ENCODE measurements around the gene POU4F1.

The POU4F1 gene

GRCh38 chr13:78593652-78594455 lies 9.5 kb downstream of the POU4F1 start:
- FAIRE-seq = no peak
- no peak for DNase-seq (ENCODE audit: low spot score)

- no peak for FAIRE-seq
Observed at GRCh38 chr13:78593129-78593528, 10.2 kb downstream of the POU4F1 start.

GRCh38 chr13:78592584-78592983 lies 10.8 kb downstream of the POU4F1 start:
- FAIRE-seq (no peak), DNase-seq (ENCODE audit: low spot score) (no peak)

More at GRCh38 chr13:78593129-78593528, 10.2 kb downstream of the POU4F1 start:
- DNase-seq (ENCODE audit: low spot score) = no peak

- DNase-seq (ENCODE audit: low spot score) (no peak), FAIRE-seq (no peak)
Observed at GRCh38 chr13:78589206-78589605, 14.1 kb downstream of the POU4F1 start.

GRCh38 chr13:78587395-78587794 lies 16.0 kb downstream of the POU4F1 start:
- DNase-seq (ENCODE audit: low spot score) = no peak
- FAIRE-seq = no peak

GRCh38 chr13:78586706-78587105 lies 16.6 kb downstream of the POU4F1 start:
- FAIRE-seq = no peak
- DNase-seq (ENCODE audit: low spot score) = no peak

GRCh38 chr13:78576261-78576660 lies 27.1 kb downstream of the POU4F1 start:
- no peak for FAIRE-seq
- no peak for DNase-seq (ENCODE audit: low spot score)

GRCh38 chr13:78572459-78572858 lies 30.9 kb downstream of the POU4F1 start:
- FAIRE-seq = no peak
- no peak for DNase-seq (ENCODE audit: low spot score)

- DNase-seq (ENCODE audit: low spot score) = no peak
- no peak for FAIRE-seq
Observed at GRCh38 chr13:78569029-78569428, 34.3 kb downstream of the POU4F1 start.

GRCh38 chr13:78566631-78567030 lies 36.7 kb downstream of the POU4F1 start:
- FAIRE-seq = no peak
- no peak for DNase-seq (ENCODE audit: low spot score)

- no peak for DNase-seq (ENCODE audit: low spot score)
- no peak for FAIRE-seq
Observed at GRCh38 chr13:78562237-78562889, 41.0 kb downstream of the POU4F1 start.
